HG03139 (cell line): Measurements from ENCODE around the gene PCDH12.
A peak's percentile ranks its signal among the peaks of the same experiment; 100 is the strongest.

Experiments used
- ATAC-seq: cut with Tn5 transposase; IDR thresholded peaks from one replicate; pipeline ENCODE4 v1.9.1; 2021; ENCODE audit not compliant: unreplicated experiment

The PCDH12 gene

DNA sequence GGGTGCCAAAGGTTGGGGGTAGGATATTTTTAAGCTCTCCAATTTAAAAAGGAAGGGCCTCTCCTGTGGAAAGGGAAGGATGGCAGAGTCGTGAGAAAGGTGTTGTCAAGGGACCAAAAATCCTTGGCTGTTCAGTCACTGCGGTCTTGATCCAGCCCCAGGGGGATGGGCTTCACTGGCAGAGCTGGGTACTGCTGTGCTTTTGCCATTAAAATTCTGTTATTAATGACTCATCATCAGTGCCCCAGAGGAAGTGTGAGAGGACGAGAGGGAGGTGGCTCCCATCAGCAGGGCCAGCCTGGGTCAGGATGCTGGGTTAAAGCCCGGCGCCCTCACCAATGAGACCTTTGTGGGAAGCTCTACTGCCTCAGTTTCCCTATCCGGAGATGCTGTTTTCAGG, 16.7 kb downstream of the PCDH12 start:
- ATAC-seq = no peak

- ATAC-seq = no peak
Measured at GRCh38 chr5:141940695-141941271, 17.2 kb downstream of the PCDH12 start.

DNA sequence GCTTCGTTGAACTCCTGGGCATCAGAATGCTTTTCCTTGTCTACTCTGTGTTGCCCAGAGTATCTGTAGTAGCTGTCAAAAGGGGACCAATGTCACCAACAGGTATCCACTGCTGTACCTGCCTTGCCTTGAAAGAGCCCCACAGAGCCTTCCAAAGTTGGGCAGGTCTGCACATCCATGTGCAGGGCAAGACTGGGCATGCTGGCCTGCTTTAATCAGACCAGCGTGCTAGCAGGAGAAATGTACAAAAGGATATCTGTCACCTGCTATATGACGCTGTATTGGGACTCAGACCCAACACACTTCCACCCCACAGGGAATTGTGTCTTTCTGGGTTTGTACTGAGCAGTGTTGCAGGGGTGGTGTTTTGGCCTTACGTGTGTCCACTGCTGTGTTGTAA, 22.5 kb downstream of the PCDH12 start:
- ATAC-seq = no peak

DNA sequence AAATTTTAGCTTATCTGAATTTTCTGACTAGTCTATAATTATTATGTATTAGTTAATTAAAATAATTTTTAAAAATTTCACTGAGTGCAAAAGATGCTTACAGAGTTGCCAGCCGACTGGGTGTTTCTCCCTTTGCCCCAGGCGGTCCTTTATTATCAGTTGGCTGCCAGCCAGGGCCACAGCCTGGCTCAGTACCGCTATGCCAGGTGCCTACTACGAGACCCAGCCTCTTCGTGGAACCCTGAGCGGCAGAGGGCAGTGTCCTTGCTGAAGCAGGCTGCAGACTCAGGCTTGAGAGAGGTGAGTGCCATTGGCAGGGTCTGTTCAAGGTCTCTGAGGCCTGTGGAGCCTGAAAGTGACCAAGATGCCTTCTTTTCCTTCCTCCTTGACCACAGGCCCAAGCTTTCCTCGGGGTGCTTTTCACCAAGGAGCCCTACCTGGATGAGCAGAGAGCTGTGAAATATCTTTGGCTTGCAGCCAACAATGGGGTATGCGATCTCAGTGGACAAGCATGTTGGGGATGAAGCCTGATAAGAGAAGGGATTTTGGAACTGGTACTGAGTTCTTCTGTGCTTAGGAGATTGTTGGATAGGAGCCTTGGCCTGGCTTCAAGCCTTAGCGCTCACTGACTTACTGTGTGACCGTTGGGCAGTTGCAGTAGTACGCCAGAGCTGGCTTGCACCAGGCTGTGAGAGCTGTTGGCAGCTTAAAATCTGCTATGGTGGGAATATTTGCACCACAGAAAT, 23.7 kb downstream of the PCDH12 start:
- ATAC-seq = no peak

DNA sequence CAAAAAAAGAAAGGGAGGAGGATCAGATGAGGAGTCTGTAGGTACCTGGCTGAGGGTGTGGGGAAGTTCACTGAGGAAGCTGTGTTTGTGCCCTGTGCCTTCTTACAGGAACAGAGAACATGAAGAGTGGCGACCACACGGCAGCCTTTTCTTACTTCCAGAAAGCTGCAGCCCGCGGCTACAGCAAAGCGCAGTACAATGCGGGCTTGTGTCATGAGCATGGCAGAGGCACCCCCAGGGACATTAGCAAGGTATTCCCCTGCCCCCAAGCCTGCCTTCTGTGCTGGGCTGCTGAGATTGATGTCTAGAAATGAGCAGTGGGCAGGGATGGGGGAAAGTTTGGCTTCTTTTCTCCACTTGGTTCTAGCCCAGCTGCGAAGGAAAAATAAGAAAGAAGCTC, 24.9 kb downstream of the PCDH12 start:
- ATAC-seq = no peak

GRCh38 chr5:141931694-141932093, 26.3 kb downstream of the PCDH12 start:
- ATAC-seq = no peak

GRCh38 chr5:141929398-141930058, 28.5 kb downstream of the PCDH12 start:
- ATAC-seq = no peak

DNA sequence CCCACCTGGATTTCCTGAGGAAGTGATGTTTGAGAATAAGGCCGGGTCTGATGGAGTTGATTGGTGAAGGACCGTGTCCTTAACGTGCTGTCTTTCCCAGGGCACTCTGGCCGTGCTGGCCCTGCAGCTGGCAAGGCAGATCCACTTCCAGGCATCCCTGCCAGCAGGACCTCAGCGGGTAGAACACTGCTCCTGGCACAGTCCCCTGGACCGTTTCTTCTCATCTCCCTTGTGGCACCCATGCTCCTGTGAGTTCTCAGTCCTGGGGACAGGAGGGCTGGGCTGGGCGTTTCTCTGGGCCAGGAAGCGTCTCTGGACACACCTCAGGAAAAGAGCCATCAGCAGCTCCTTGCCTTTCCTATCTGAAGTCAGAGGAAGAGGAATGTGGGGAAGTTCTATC, 30.0 kb downstream of the PCDH12 start:
- ATAC-seq = no peak

DNA sequence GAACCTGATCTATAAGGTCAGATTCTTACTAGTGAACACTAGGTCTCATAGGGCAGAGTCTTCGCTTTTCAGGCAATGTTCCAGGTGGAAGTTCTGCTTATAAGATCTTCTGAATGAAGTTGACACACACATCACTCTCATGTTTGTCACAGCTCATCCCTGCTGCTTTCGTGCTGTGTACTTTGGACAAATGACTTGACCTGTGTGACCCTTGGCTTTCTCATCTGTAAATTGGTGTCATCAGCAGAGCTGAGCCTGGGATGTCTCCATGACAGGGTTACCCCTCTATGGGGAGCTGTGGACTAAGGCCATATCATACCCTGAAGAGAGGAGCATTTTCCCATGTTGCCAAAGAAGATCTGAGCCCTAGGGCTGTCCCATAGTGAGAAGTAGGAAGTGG, 31.6 kb downstream of the PCDH12 start:
- ATAC-seq = no peak

GRCh38 chr5:141923448-141924313, 34.3 kb downstream of the PCDH12 start, which contains the start of gene DELE1:
TSS of gene DELE1 (plus strand) at chr5:141923871. CDS start at chr5:141923942, 71 bp downstream.
- peak; percentile 96 for ATAC-seq

DNA sequence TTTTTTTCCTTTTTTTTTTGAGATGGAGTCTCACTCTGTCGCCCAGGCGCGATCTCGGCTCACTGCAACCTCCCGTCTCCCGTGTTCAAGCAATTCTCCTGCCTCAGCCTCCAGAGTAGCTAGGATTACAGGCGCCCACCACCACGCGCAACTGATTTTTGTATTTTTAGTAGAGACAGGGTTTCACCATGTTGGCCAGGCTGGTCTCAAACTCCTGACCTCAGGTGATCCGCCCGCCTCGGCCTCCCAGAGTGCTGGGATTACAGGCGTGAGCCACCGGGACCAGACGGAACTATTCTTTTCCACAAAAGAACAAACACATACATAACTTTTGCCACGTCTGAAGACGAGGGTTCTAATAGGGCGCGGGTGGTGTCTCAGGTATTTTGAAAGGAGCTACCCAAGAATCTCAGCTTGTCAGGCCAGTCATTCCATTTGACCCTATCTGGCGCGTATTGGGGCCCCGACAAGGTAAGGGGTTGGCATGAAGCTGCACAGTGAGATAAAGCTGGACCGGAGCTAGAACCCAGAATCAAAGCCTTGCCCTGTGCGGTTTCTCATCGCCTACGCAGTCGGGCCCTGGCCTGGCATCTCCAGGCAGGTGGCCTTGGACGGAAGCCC, 35.1 kb downstream of the PCDH12 start:
- ATAC-seq = peak; percentile 2

GRCh38 chr5:141920771-141921170, 37.2 kb downstream of the PCDH12 start:
- no peak for ATAC-seq

- ATAC-seq = no peak
Measured at GRCh38 chr5:141919218-141920119, 38.5 kb downstream of the PCDH12 start.

GRCh38 chr5:141917760-141918159, 40.2 kb downstream of the PCDH12 start:
- no peak for ATAC-seq

- no peak for ATAC-seq
Measured at GRCh38 chr5:141916522-141916921, 41.5 kb downstream of the PCDH12 start.

DNA sequence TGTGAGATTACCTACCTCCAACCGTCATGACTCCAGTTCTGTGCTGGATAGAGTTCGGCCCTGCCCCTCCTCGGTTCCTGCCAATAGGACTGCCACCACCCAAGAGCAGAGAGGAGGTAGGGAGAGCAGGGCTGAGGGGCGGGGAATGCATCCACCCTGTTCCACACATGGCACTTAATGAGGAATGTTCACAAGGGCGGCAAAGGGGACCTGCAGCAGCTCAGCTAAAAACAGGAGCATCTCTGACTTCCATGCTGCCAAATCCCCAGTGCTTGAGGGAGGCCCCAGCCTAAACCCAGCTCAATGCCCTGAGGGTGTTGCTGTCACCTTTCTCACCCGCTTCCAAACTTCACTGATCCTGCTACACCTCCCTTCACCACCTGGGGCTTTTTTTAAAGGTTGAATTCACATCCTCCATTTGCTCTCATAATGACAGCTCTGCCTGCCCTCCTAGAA, 42.1 kb downstream of the PCDH12 start:
- no peak for ATAC-seq

GRCh38 chr5:141914797-141915196, 43.2 kb downstream of the PCDH12 start:
- no peak for ATAC-seq

GRCh38 chr5:141914199-141914743, 43.7 kb downstream of the PCDH12 start:
- ATAC-seq = peak; percentile 69

- no peak for ATAC-seq
Measured at GRCh38 chr5:141913560-141914198, 44.3 kb downstream of the PCDH12 start.
